Endothelial cell (in vitro differentiated cells): ENCODE data around the gene MRPS34. TPM values are rescaled to one million over a fixed set of nuclear protein-coding genes. Genes with fewer than 3 reads are reported as not detected.

ENCODE experiments used
- DNase-seq: peaks from one replicate; pipeline ENCODE4 v3.0.0; 2021; ENCODE audit warnings: low spot score
- H3K27ac Mint-ChIP-seq: one replicate; pipeline ENCODE4 v1.8.0; 2021; ENCODE audit warnings: mixed read lengths, inconsistent platforms; ENCODE audit not compliant: unreplicated experiment
- H3K27me3 Mint-ChIP-seq: one replicate; pipeline ENCODE4 v1.8.0; 2021; ENCODE audit warnings: mild to moderate bottlenecking, moderate library complexity, mixed read lengths, inconsistent platforms; ENCODE audit not compliant: unreplicated experiment
- H3K36me3 Mint-ChIP-seq: one replicate; pipeline ENCODE4 v1.8.0; 2021; ENCODE audit warnings: mild to moderate bottlenecking, low read depth, mixed read lengths, inconsistent platforms; ENCODE audit not compliant: unreplicated experiment
- H3K4me1 Mint-ChIP-seq: one replicate; pipeline ENCODE4 v1.8.0; 2021; ENCODE audit warnings: mild to moderate bottlenecking, mixed read lengths, inconsistent platforms; ENCODE audit not compliant: unreplicated experiment
- H3K4me3 Mint-ChIP-seq: one replicate; pipeline ENCODE4 v1.8.0; 2021; ENCODE audit warnings: mild to moderate bottlenecking, mixed read lengths, inconsistent platforms; ENCODE audit not compliant: unreplicated experiment
- H3K9me3 Mint-ChIP-seq: one replicate; pipeline ENCODE4 v1.8.0; 2021; ENCODE audit warnings: mixed read lengths, inconsistent platforms; ENCODE audit not compliant: unreplicated experiment
- CTCF ChIP-seq: fragments of 200-600 bp; sonication (generic); IDR thresholded peaks from one replicate; pipeline ENCODE4 v1.5.0; 2021; ENCODE audit warnings: antibody characterized with exemption; ENCODE audit not compliant: unreplicated experiment
- total RNA-seq: library from RNA; stranded (reverse); fragmentation: NEBNext Ultra II Directional; extraction: Animal tissue kit (Norgen Biotek cat#: 25700); gene quantifications from one replicate; pipeline ENCODE4 v1.2.1, GENCODE V29; 2021; ENCODE audit not compliant: unreplicated experiment

MRPS34 gene
- total RNA-seq, 1 donor from 2014 or later: 62.7 TPM

- H3K9me3 Mint-ChIP-seq: no peaks in the 10 kb centered on the region
- no peak for DNase-seq
- no peak for TF ChIP-seq CTCF
Observed at GRCh38 chr16:1762879-1763520, 9.9 kb downstream of the MRPS34 start.

DNA sequence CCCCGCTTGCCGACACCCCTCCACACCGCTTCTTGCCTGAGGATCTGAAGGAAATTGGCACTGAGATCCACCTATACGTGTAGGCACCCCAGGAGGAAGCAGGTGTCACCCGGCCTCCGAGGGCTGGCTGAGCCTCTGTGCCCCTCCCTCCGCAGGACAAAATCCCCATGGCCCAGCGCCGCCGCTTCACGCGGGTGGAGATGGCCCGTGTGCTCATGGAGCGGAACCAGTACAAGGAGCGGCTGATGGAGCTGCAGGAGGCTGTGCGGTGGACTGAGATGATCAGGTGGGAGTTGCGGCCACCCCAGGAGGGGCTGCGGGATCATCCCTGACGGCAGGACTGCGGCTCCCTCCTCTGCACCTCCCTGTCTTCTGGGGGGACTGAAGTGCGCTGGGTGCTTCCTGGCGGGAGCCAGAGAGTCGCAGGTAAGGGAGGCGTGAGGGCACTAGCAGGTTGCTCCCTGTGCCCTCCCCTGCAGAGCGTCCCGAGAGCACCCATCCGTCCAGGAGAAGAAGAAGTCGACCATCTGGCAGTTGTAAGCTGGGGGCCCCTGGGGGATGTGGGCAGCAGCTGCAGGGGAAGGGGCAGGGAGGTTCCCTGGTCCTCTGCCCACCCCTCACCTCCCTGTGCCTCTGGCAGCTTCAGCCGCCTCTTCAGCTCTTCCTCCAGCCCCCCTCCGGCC lies 10.6 kb downstream of the MRPS34 start:
- no peak for DNase-seq
- Mint-ChIP-seq H3K27ac (no peak overlapping the region), H3K4me1 (no peaks in the 10 kb centered on the region), H3K4me3 (no peak overlapping the region), H3K9me3 (no peaks in the 10 kb centered on the region), H3K36me3 (peaks cover 22% of the 10 kb centered on the region), H3K27me3 (peaks cover 12% of the 10 kb centered on the region)
- TF ChIP-seq CTCF: no peak

More at GRCh38 chr16:1762879-1763520, 9.9 kb downstream of the MRPS34 start:
- Mint-ChIP-seq H3K27me3 (peaks cover 12% of the 10 kb centered on the region), H3K4me3 (no peak overlapping the region), H3K27ac (no peak overlapping the region), H3K36me3 (peaks cover 25% of the 10 kb centered on the region), H3K4me1 (no peaks in the 10 kb centered on the region)

DNA sequence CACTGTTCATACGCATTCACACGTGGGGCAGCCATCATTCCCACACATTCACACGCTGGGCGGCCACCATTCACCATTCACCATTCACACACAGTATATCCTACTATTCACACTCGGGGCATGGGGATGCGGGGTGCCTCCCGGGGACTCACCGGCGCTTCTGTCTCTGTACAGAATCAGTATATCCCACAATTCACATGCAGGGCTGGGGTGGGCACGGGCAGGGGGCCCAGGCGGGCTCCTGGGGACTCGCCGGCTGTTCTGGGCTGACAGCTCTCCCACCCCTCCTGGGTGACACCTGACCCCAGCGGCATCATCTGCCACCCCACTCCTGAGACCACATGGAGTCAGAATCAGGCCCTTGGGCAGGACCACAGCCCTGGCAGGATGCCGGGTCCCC lies 11.2 kb downstream of the MRPS34 start:
- Mint-ChIP-seq H3K27ac (no peak overlapping the region), H3K9me3 (no peaks in the 10 kb centered on the region), H3K27me3 (peaks cover 13% of the 10 kb centered on the region), H3K4me1 (no peaks in the 10 kb centered on the region), H3K4me3 (no peak overlapping the region), H3K36me3 (peaks cover 22% of the 10 kb centered on the region)
- DNase-seq: no peak
- TF ChIP-seq CTCF: no peak

DNA sequence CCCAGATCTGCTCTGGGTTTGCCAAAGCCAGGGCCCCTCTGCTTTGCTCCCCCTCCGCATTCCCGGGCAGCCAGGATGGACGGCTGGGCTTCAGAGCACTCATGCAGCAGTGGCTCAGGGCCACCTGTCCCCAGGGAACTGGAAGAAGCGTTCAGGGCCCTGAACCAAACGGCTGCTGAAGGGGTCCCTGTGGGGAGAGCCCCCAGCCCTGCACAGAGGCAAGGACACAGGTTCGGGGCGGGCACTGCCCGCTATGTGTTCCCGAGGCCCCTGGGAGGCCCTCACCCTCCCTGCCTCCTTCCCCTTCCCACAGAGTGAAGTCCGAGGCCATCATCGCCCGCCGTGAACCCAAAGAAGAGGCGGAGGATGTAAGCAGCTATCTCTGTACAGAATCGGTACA lies 12.0 kb downstream of the MRPS34 start:
- Mint-ChIP-seq H3K4me3 (peak overlapping the region; percentile 48), H3K36me3 (peaks cover 23% of the 10 kb centered on the region), H3K27me3 (peaks cover 10% of the 10 kb centered on the region), H3K4me1 (peaks cover 1% of the 10 kb centered on the region), H3K9me3 (no peaks in the 10 kb centered on the region), H3K27ac (no peak overlapping the region)
- TF ChIP-seq CTCF: no peak
- no peak for DNase-seq

GRCh38 chr16:1759511-1759910 lies 13.4 kb downstream of the MRPS34 start:
- H3K27me3 Mint-ChIP-seq: peaks cover 15% of the 10 kb centered on the region
- H3K4me1 Mint-ChIP-seq: peaks cover 2% of the 10 kb centered on the region
- no peaks in the 10 kb centered on the region for H3K9me3 Mint-ChIP-seq
- H3K4me3 Mint-ChIP-seq: no peak overlapping the region
- no peak for DNase-seq
- TF ChIP-seq CTCF: no peak
- peaks cover 23% of the 10 kb centered on the region for H3K36me3 Mint-ChIP-seq
- H3K27ac Mint-ChIP-seq: no peak overlapping the region
